ENCODE results near the gene IFNAR2. TPM values are rescaled to one million over a fixed set of nuclear protein-coding genes. Genes with fewer than 3 reads are reported as not detected.
A peak's percentile ranks its signal among the peaks of the same experiment; 100 is the strongest.

Gene IFNAR2
- total RNA-seq, 3 donors from 2014 or later: 10.4 to 16.5 (median 15.1) TPM

GRCh38 chr21:33196941-33197374, 32.8 kb upstream of the IFNAR2 start:
- Histone ChIP-seq H3K4me1 (no peaks in the 10 kb centered on the region), H3K4me3 (no peak overlapping the region)
- DNase-seq (ENCODE audit: low spot score in 2 of 2): peak in 1 of 2 donors; percentile 30

DNA sequence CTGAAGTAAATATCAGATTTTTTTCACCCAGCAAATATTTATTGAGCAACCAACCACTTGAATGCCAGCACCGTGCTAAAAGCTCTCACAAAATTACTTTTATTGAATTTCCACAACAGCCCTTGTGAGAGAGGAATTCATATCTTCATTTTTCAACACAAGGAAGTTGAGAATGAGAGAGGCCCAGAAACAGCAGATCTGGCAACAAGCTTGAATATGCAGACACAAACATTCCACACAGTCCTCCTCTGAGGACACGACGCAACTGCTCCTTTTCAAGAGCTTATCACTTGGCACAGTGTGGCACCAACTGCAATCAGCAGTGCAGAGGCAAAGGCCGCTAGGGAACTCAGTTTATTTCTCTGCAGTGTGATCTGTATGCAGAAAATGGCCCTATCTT, 32.2 kb upstream of the IFNAR2 start:
- intact Hi-C loops (cut with DNase I; ENCODE audit: low total_unique reads): no loop called here
- TF ChIP-seq POLR2A (IDR thresholded peaks at IDR 0.05) (no peak), POLR2AphosphoS5 (IDR thresholded peaks at IDR 0.05) (no peak)
- Histone ChIP-seq H3K27ac (peak overlapping the region in 1 of 2 donors; percentile 22), H3K4me3 (no peak overlapping the region), H3K27me3 (no peaks in the 10 kb centered on the region), H3K36me3 (no peaks in the 10 kb centered on the region), H3K9me3 (no peaks in the 10 kb centered on the region), H3K4me1 (no peaks in the 10 kb centered on the region)
- no peak for DNase-seq (ENCODE audit: low spot score in 2 of 2)

More at GRCh38 chr21:33196941-33197374, 32.8 kb upstream of the IFNAR2 start:
- TF ChIP-seq, protein P1, sequence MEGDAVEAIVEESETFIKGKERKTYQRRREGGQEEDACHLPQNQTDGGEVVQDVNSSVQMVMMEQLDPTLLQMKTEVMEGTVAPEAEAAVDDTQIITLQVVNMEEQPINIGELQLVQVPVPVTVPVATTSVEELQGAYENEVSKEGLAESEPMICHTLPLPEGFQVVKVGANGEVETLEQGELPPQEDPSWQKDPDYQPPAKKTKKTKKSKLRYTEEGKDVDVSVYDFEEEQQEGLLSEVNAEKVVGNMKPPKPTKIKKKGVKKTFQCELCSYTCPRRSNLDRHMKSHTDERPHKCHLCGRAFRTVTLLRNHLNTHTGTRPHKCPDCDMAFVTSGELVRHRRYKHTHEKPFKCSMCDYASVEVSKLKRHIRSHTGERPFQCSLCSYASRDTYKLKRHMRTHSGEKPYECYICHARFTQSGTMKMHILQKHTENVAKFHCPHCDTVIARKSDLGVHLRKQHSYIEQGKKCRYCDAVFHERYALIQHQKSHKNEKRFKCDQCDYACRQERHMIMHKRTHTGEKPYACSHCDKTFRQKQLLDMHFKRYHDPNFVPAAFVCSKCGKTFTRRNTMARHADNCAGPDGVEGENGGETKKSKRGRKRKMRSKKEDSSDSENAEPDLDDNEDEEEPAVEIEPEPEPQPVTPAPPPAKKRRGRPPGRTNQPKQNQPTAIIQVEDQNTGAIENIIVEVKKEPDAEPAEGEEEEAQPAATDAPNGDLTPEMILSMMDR (IDR thresholded peaks at IDR 0.05): peak; percentile 79 to 86 (median 80)
- TF ChIP-seq POLR2AphosphoS5 (IDR thresholded peaks at IDR 0.05) (no peak), POLR2A (IDR thresholded peaks at IDR 0.05) (no peak)
- H3K27me3 ChIP-seq: no peaks in the 10 kb centered on the region
- H3K9me3 ChIP-seq: no peaks in the 10 kb centered on the region
- H3K27ac ChIP-seq: peak overlapping the region in 1 of 2 donors; percentile 11
- H3K36me3 ChIP-seq: no peaks in the 10 kb centered on the region
- intact Hi-C loops (cut with DNase I; ENCODE audit: low total_unique reads): no loop called here

DNA sequence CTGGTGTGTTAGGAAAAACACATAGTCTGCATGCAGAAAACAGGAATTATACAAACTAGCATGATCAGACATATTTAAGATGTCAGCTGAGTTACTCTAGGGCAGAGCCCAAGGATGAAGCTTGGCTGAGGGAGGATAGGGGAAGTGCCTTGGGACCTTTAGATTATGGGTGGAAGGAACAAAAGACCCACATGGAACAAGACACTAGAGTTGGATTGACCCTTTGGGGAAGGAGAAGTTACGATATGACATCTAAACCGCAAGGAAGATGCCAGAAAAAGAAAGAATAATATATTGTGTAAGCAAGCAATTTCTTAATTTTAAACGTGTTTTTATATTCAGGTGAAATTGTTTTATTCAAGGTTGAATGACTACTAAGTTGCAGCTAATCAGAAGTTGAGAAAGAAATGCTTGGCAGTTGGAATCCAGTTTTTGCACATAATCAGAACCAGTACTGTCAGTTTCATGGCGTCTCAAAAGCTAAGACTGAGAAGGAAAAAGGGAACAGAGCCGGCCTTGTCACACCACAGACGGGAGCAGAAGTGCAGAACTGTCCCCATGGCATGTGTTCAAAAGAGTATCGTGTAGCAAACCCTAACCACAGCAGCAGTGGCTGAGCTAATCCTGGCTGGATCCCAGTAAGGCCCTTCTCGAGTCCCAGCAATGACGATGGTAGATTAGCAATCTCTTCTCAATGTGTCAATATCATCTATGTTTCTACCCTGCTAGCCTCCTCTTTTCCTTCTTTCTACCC, 31.2 kb upstream of the IFNAR2 start:
- Histone ChIP-seq H3K4me3 (no peak overlapping the region), H3K36me3 (no peaks in the 10 kb centered on the region), H3K4me1 (no peaks in the 10 kb centered on the region), H3K9me3 (no peaks in the 10 kb centered on the region), H3K27ac (peak overlapping the region; percentile 22 to 79), H3K27me3 (no peaks in the 10 kb centered on the region)
- peak in 1 of 2 donors; percentile 66 for DNase-seq (ENCODE audit: low spot score in 2 of 2)
- intact Hi-C loops (cut with DNase I; ENCODE audit: low total_unique reads): loop anchor here (2.0 kb wide), 1 partner anchor 20 kb away; no protein-coding TSS in a partner anchor
- peak in 1 of 3 donors; percentile 38 for TF ChIP-seq POLR2AphosphoS5 (IDR thresholded peaks at IDR 0.05)
- TF ChIP-seq, protein P1 (IDR thresholded peaks at IDR 0.05): no peak

DNA sequence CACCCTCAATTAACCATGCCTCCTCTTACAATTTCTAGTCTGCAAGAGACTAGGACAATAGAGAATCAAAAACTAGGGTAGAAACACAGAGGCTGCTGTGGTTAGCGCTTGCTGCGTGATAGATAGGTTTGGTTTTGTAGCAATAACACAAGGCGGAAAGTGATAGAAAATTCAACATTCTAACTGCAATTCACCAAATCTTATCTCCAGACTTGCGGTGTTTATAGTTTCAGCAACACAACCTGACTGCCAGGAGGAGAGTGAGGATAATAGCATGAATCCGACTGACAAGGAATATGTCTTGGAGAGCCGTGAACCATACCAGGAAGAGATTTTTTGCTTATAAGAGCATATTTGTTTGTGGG, 30.7 kb upstream of the IFNAR2 start:
- H3K36me3 ChIP-seq: no peaks in the 10 kb centered on the region
- no peak overlapping the region for H3K4me3 ChIP-seq
- TF ChIP-seq POLR2AphosphoS5 (IDR thresholded peaks at IDR 0.05) (no peak), POLR2A (IDR thresholded peaks at IDR 0.05) (no peak)
- TF ChIP-seq, protein P1 (IDR thresholded peaks at IDR 0.05): no peak
- no peak for DNase-seq (ENCODE audit: low spot score in 2 of 2)
- peak overlapping the region; percentile 22 to 79 for H3K27ac ChIP-seq
- H3K27me3 ChIP-seq: no peaks in the 10 kb centered on the region
- H3K9me3 ChIP-seq: no peaks in the 10 kb centered on the region
- H3K4me1 ChIP-seq: no peaks in the 10 kb centered on the region
- intact Hi-C loops (cut with DNase I; ENCODE audit: low total_unique reads): loop anchor here (2.0 kb wide), 1 partner anchor 20 kb away; no protein-coding TSS in a partner anchor

DNA sequence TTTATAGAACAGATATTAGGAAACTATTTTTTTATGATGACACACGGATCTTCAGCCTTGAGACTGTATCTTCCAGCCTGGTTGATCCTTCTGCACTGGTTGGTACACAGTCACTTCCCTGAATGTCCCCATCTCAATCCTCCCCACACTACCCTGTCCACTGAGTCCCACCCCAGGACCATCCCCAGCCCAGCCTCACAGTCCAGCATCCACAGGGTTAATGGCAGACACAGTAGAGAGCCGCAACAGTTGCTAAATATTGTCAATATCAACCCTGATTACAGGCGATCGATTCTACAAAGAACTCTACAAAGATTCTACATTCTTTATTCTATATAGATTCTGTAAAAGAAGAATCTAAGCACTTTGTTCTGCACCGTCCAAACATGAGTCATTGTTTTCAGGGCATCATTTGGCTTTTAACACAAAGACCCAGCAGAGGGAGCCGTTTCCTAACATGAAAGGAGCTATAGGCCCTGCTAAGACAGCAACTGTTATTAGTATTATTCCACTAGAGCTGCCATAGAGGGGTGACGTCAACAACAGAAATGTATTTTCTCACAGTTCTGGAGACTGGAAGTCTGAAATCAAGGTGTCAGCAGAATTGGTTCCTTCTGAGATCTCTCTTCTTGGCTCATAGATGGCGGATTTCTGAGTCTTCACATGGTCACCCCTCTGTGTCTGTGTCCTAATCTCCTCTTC, 30.1 kb upstream of the IFNAR2 start:
- Histone ChIP-seq H3K9me3 (no peaks in the 10 kb centered on the region), H3K36me3 (no peaks in the 10 kb centered on the region), H3K4me3 (no peak overlapping the region), H3K27ac (peak overlapping the region; percentile 22 to 79), H3K27me3 (no peaks in the 10 kb centered on the region), H3K4me1 (no peaks in the 10 kb centered on the region)
- intact Hi-C loops (cut with DNase I; ENCODE audit: low total_unique reads): loop anchor here (2.0 kb wide), 1 partner anchor 19 kb away; no protein-coding TSS in a partner anchor
- DNase-seq (ENCODE audit: low spot score in 2 of 2): peak in 1 of 2 donors; percentile 80
- no peak for TF ChIP-seq POLR2A (IDR thresholded peaks at IDR 0.05)
- peak in 2 of 3 donors; percentile 32 to 61 for TF ChIP-seq POLR2AphosphoS5 (IDR thresholded peaks at IDR 0.05)
- TF ChIP-seq, protein P1 (IDR thresholded peaks at IDR 0.05): peak; percentile 37 to 76 (median 75)

Data from breast epithelium (tissue), 4 donors.